Right renal cortex interstitium (tissue), 3 donors: ENCODE results near the gene PGAM4. TPM values are rescaled to one million over a fixed set of nuclear protein-coding genes. Genes with fewer than 3 reads are reported as not detected.
"Not testable (repeated sequence)": the region's sequence is repeated elsewhere in the genome, so short reads cannot be mapped to it uniquely, and the experiment has no call there.

Experiments used
- DNase-seq, 3 donors: peaks; one replicate each; pipeline ENCODE4 v3.0.0-alpha.2; 2013; ENCODE audit warnings: low read depth in 3 of 3, low spot score in 2 of 3
- polyA plus RNA-seq, 3 donors: library from polyadenylated mRNA; unstranded; fragments of 120-200 nt; gene quantifications; one replicate each; pipeline ENCODE4 v1.2.1, GENCODE V29; 2013; ENCODE audit not compliant: insufficient read length in 3 of 3

PGAM4 gene
- polyA plus RNA-seq = under 1 TPM in 1 of 3 donors, not detected in 2; 0.24 TPM

GRCh38 chrX:77969538-77969937 lies at the start of gene PGAM4:
PGAM4 (minus strand) TSS chrX:77969638; CDS start chrX:77969638, 0 bp downstream.
- no peak for DNase-seq

- no peak for DNase-seq
These were observed 42.4 kb upstream of the PGAM4 start for GRCh38 chrX:78011846-78012245.

- DNase-seq = no peak
These were observed 10.4 kb upstream of the PGAM4 start for GRCh38 chrX:77979870-77980269.

- DNase-seq = no peak
These were observed 8.1 kb upstream of the PGAM4 start for GRCh38 chrX:77977518-77977917.

- no peak for DNase-seq
These were observed 7.7 kb upstream of the PGAM4 start for GRCh38 chrX:77977095-77977494.

- no peak for DNase-seq
These were observed 6.3 kb upstream of the PGAM4 start for GRCh38 chrX:77975755-77976154.

- peak in 2 of 3 donors; percentile 16 to 17 for DNase-seq
These were observed 1.8 kb downstream of the PGAM4 start for GRCh38 chrX:77967631-77968030.

- no peak for DNase-seq
These were observed 3.1 kb downstream of the PGAM4 start for GRCh38 chrX:77966361-77966760.

GRCh38 chrX:77962068-77962902 lies 7.2 kb downstream of the PGAM4 start:
- DNase-seq = no peak

- DNase-seq = no peak
These were observed 8.4 kb downstream of the PGAM4 start for GRCh38 chrX:77961063-77961462.

GRCh38 chrX:77960567-77960966 lies 8.9 kb downstream of the PGAM4 start:
- DNase-seq = no peak

- DNase-seq = no peak
These were observed 15.7 kb downstream of the PGAM4 start for GRCh38 chrX:77953708-77954107.

- no peak for DNase-seq
These were observed 16.1 kb downstream of the PGAM4 start for GRCh38 chrX:77953302-77953701.

GRCh38 chrX:77952173-77952572 lies 17.3 kb downstream of the PGAM4 start:
- DNase-seq = no peak

- no peak for DNase-seq
These were observed 19.6 kb downstream of the PGAM4 start for GRCh38 chrX:77949840-77950239.

- DNase-seq = no peak
These were observed 22.9 kb downstream of the PGAM4 start for GRCh38 chrX:77946571-77946970.

- DNase-seq = no peak
These were observed 23.4 kb downstream of the PGAM4 start for GRCh38 chrX:77945910-77946545.

- DNase-seq = not testable (repeated sequence)
These were observed 24.4 kb downstream of the PGAM4 start for GRCh38 chrX:77945031-77945430.

- DNase-seq = no peak
These were observed 31.3 kb downstream of the PGAM4 start for GRCh38 chrX:77938083-77938680.

- DNase-seq = no peak
These were observed 32.1 kb downstream of the PGAM4 start for GRCh38 chrX:77937291-77937690.

- DNase-seq = no peak
These were observed 33.1 kb downstream of the PGAM4 start for GRCh38 chrX:77936299-77936698.

GRCh38 chrX:77935886-77936285 lies 33.6 kb downstream of the PGAM4 start:
- DNase-seq = no peak
